Fibroblast of skin of scalp (primary cell): Measurements from ENCODE around the gene SELPLG.

Source experiments
- DNase-seq: peaks from one replicate; pipeline ENCODE4 v3.0.0-alpha.2; 2013

The SELPLG gene

GRCh38 chr12:108618079-108618952 is 15.4 kb downstream of the SELPLG start:
- DNase-seq, result peak; percentile 88

- no peak for DNase-seq
These were observed 16.5 kb downstream of the SELPLG start for GRCh38 chr12:108616941-108617858.

GRCh38 chr12:108616359-108616758 is 17.3 kb downstream of the SELPLG start:
- DNase-seq, result no peak

- no peak for DNase-seq
These were observed 17.8 kb downstream of the SELPLG start for GRCh38 chr12:108615918-108616317.

- no peak for DNase-seq
These were observed 19.1 kb downstream of the SELPLG start for GRCh38 chr12:108614639-108615038.

- DNase-seq, result no peak
These were observed 19.7 kb downstream of the SELPLG start for GRCh38 chr12:108614041-108614440.

GRCh38 chr12:108613548-108613947 is 20.1 kb downstream of the SELPLG start:
- DNase-seq, result no peak

- DNase-seq, result peak; percentile 38
These were observed 20.9 kb downstream of the SELPLG start for GRCh38 chr12:108612788-108613282.

GRCh38 chr12:108611884-108612415 is 21.7 kb downstream of the SELPLG start:
- peak; percentile 80 for DNase-seq

- DNase-seq, result no peak
These were observed 22.7 kb downstream of the SELPLG start for GRCh38 chr12:108610856-108611605.

GRCh38 chr12:108610336-108610815 is 23.3 kb downstream of the SELPLG start:
- DNase-seq, result no peak

- DNase-seq, result peak; percentile 97
These were observed 24.0 kb downstream of the SELPLG start for GRCh38 chr12:108609537-108610335.

GRCh38 chr12:108608616-108609015 is 25.1 kb downstream of the SELPLG start:
- no peak for DNase-seq

- no peak for DNase-seq
These were observed 25.6 kb downstream of the SELPLG start for GRCh38 chr12:108607981-108608600.

- DNase-seq, result no peak
These were observed 27.2 kb downstream of the SELPLG start for GRCh38 chr12:108606492-108606891.

GRCh38 chr12:108605690-108606406 is 27.8 kb downstream of the SELPLG start:
- no peak for DNase-seq

GRCh38 chr12:108605000-108605689 is 28.5 kb downstream of the SELPLG start:
- DNase-seq, result no peak

- no peak for DNase-seq
These were observed 29.3 kb downstream of the SELPLG start for GRCh38 chr12:108604208-108604941.

- no peak for DNase-seq
These were observed 30.0 kb downstream of the SELPLG start for GRCh38 chr12:108603743-108604142.
